IMR-90 (cell line): ENCODE measurements around the gene CKB. TPM values are rescaled to one million over a fixed set of nuclear protein-coding genes. Genes with fewer than 3 reads are reported as not detected.
"Not testable (repeated sequence)": the region's sequence is repeated elsewhere in the genome, so short reads cannot be mapped to it uniquely, and the experiment has no call there.

Source experiments
- ATAC-seq: fragments of 200-7000 bp; cut with Tn5 transposase; 2 replicates; pipeline ENCODE4 v1.9.1; 2020; ENCODE audit warnings: low read depth, mild to moderate bottlenecking, moderate library complexity
- BruUV-seq: library from RNA; stranded (reverse); fragments of 400-500 nt; replicated peaks from 2 replicates; lab custom pipeline; 2021; lab: Mats Ljungman, UMichigan
- CTCF ChIA-PET: fragments of 300-600 bp; formaldehyde crosslinking; extraction: SDS; loops from one replicate; lab custom pipeline; 2021; ENCODE audit warnings: antibody characterized with exemption; lab: Yijun Ruan, JAX
- POLR2A ChIA-PET: fragments of 300-600 bp; sonication (Branson Sonifier 250); formaldehyde crosslinking; loops from one replicate; lab custom pipeline; 2022; ENCODE audit warnings: antibody characterized with exemption; ENCODE audit not compliant: unreplicated experiment; lab: Charles Lee
- DNase-seq: peaks from one replicate; pipeline ENCODE4 v3.0.0; 2013
- H2AFZ ChIP-seq: replicated peaks from 2 replicates; pipeline ENCODE3; 2013; ENCODE audit warnings: low read length, mild to moderate bottlenecking; ENCODE audit not compliant: poor library complexity
- H2AK5ac ChIP-seq: 2 replicates; pipeline ENCODE4 v1.6.1; 2013; ENCODE audit warnings: low read depth, low read length, inconsistent platforms
- H2AK9ac ChIP-seq: replicated peaks from 2 replicates; pipeline ENCODE3; 2013; ENCODE audit warnings: mild to moderate bottlenecking, low read depth, low read length, moderate library complexity; ENCODE audit not compliant: poor library complexity
- H2BK120ac ChIP-seq: 2 replicates; pipeline ENCODE4 v1.6.1; 2013; ENCODE audit warnings: low read depth, low read length, inconsistent platforms
- H2BK15ac ChIP-seq: 3 replicates; pipeline ENCODE4 v1.6.1; 2013; ENCODE audit warnings: low read depth, low read length, inconsistent platforms
- H2BK20ac ChIP-seq: 2 replicates; pipeline ENCODE4 v1.6.1; 2013; ENCODE audit warnings: low read depth, mild to moderate bottlenecking, inconsistent platforms, low read length, moderate library complexity
- H2BK5ac ChIP-seq: 2 replicates; pipeline ENCODE4 v1.6.1; 2013; ENCODE audit warnings: mild to moderate bottlenecking, low read depth, low read length, inconsistent platforms; ENCODE audit not compliant: poor library complexity, severe bottlenecking
- H3K14ac ChIP-seq: replicated peaks from 2 replicates; pipeline ENCODE4 v1.6.1; 2013; ENCODE audit warnings: low read depth, low read length, inconsistent platforms
- H3K18ac ChIP-seq: 2 replicates; pipeline ENCODE4 v1.6.1; 2013; ENCODE audit warnings: low read depth, low read length, control low read depth
- H3K23ac ChIP-seq: 2 replicates; pipeline ENCODE4 v1.6.1; 2013; ENCODE audit warnings: low read depth, low read length, inconsistent platforms
- H3K27ac ChIP-seq: 2 replicates; pipeline ENCODE4 v1.5.1; 2013; ENCODE audit warnings: mild to moderate bottlenecking, control low read depth, low read length; ENCODE audit not compliant: insufficient read depth
- H3K27me3 ChIP-seq: 2 replicates; pipeline ENCODE4 v1.6.1; 2013; ENCODE audit warnings: low read length; ENCODE audit not compliant: control insufficient read depth, insufficient read depth
- H3K36me3 ChIP-seq: 2 replicates; pipeline ENCODE4 v1.6.1; 2013; ENCODE audit warnings: low read length, mixed read lengths; ENCODE audit not compliant: control insufficient read depth, insufficient read depth
- H3K4ac ChIP-seq: 2 replicates; pipeline ENCODE4 v1.6.1; 2013; ENCODE audit warnings: low read depth, low read length, inconsistent platforms
- H3K4me1 ChIP-seq: 2 replicates; pipeline ENCODE4 v1.6.1; 2013; ENCODE audit warnings: low read length, mixed read lengths; ENCODE audit not compliant: control insufficient read depth, insufficient read depth
- H3K4me2 ChIP-seq: 2 replicates; pipeline ENCODE4 v1.6.1; 2013; ENCODE audit warnings: low read depth, mild to moderate bottlenecking, control low read depth, low read length, moderate library complexity
- H3K4me3 ChIP-seq: 2 replicates; pipeline ENCODE4 v1.5.1; 2013; ENCODE audit warnings: low read depth, mild to moderate bottlenecking, control low read depth, low read length, moderate library complexity; ENCODE audit not compliant: insufficient read depth
- H3K56ac ChIP-seq: 2 replicates; pipeline ENCODE4 v1.6.1; 2013; ENCODE audit warnings: low read length, inconsistent platforms; ENCODE audit not compliant: insufficient read depth; ENCODE audit errors: extremely low read depth
- H3K79me1 ChIP-seq, 2 experiments: 2 replicates each; pipeline ENCODE4 v1.6.1; 2013; ENCODE audit warnings: low read length in 2 of 2, inconsistent platforms in 1 of 2, low read depth in 1 of 2
- H3K9ac ChIP-seq: 2 replicates; pipeline ENCODE4 v1.6.1; 2013; ENCODE audit warnings: low read depth, low read length, control low read depth
- H3K9me1 ChIP-seq: 2 replicates; pipeline ENCODE4 v1.6.1; 2013; ENCODE audit warnings: low read length, inconsistent platforms; ENCODE audit not compliant: insufficient read depth
- H3K9me3 ChIP-seq: 2 replicates; pipeline ENCODE4 v1.6.1; 2013; ENCODE audit warnings: low read length; ENCODE audit not compliant: control insufficient read depth, insufficient read depth
- H4K20me1 ChIP-seq: 2 replicates; pipeline ENCODE4 v1.6.1; 2013; ENCODE audit warnings: low read length, inconsistent platforms; ENCODE audit not compliant: insufficient read depth
- H4K5ac ChIP-seq: 2 replicates; pipeline ENCODE4 v1.6.1; 2013; ENCODE audit warnings: mild to moderate bottlenecking, low read depth, low read length, control low read depth
- H4K8ac ChIP-seq, 2 experiments: 2 replicates each; pipeline ENCODE4 v1.6.1; 2013; ENCODE audit warnings: low read depth in 2 of 2, low read length in 2 of 2, control low read depth in 1 of 2, inconsistent platforms in 1 of 2
- H4K91ac ChIP-seq: 2 replicates; pipeline ENCODE4 v1.6.1; 2013; ENCODE audit warnings: low read depth, low read length, inconsistent platforms; ENCODE audit not compliant: insufficient read depth
- BHLHE40 ChIP-seq: fragments of 150-350 bp; IDR thresholded peaks from 2 replicates; pipeline ENCODE4 v1.6.1; 2016; ENCODE audit warnings: mild to moderate bottlenecking, low read depth, low read length
- MXI1 ChIP-seq: IDR thresholded peaks from 2 replicates; pipeline ENCODE4 v1.6.1; 2012; ENCODE audit warnings: low read depth, mild to moderate bottlenecking, low read length, moderate library complexity, borderline replicate concordance
- RFX5 ChIP-seq: IDR thresholded peaks from 2 replicates; pipeline ENCODE4 v1.8.0; 2012; ENCODE audit warnings: low read depth, mild to moderate bottlenecking, low read length, moderate library complexity
- WGBS, 2 experiments: methylation state at CpG; one replicate each; pipeline versions ENCODE4 v1.1.5 to v1.1.7; 2013; ENCODE audit warnings: missing lambda C conversion rate in 2 of 2; ENCODE audit not compliant: insufficient read length in 1 of 2; ENCODE audit errors: extremely low coverage in 2 of 2; 5-methylcytosine and 5-hydroxymethylcytosine counted together
- dilution Hi-C: fragments of 300-500 bp; cut with HindIII; formaldehyde crosslinking; loops from one replicate; pipeline ENCODE4 v1.14.3; 2018; ENCODE audit warnings: low sequenced_read_pairs; ENCODE audit not compliant: unreplicated experiment
- in situ Hi-C: fragments of 300-500 bp; cut with MboI; formaldehyde crosslinking; loops from 3 replicates; pipeline ENCODE4 v1.14.3; 2019; ENCODE audit warnings: low sequenced_read_pairs, inconsistent platforms, mixed read lengths
- intact Hi-C: fragments of 100-400 bp; cut with micrococcal nuclease; formaldehyde crosslinking; loops from 2 replicates; pipeline ENCODE4 v1.10.0; 2022
- polyA plus RNA-seq, 3 experiments: library from polyadenylated mRNA; depleted of rRNA; stranded (reverse); fragments of >200 nt; gene quantifications; 2 replicates each; pipeline ENCODE4 v1.2.3, GENCODE V29; 2012; ENCODE audit warnings: low replicate concordance in 1 of 3
- total RNA-seq: library from RNA; depleted of rRNA; stranded (reverse); fragments of >200 nt; gene quantifications from 2 replicates; pipeline ENCODE4 v1.2.3, GENCODE V29; 2012

Gene CKB
- total and polyA plus RNA-seq, 2 of the 4 experiments (the other 2 are of a cell fraction): 17.7 to 82.6 TPM

DNA sequence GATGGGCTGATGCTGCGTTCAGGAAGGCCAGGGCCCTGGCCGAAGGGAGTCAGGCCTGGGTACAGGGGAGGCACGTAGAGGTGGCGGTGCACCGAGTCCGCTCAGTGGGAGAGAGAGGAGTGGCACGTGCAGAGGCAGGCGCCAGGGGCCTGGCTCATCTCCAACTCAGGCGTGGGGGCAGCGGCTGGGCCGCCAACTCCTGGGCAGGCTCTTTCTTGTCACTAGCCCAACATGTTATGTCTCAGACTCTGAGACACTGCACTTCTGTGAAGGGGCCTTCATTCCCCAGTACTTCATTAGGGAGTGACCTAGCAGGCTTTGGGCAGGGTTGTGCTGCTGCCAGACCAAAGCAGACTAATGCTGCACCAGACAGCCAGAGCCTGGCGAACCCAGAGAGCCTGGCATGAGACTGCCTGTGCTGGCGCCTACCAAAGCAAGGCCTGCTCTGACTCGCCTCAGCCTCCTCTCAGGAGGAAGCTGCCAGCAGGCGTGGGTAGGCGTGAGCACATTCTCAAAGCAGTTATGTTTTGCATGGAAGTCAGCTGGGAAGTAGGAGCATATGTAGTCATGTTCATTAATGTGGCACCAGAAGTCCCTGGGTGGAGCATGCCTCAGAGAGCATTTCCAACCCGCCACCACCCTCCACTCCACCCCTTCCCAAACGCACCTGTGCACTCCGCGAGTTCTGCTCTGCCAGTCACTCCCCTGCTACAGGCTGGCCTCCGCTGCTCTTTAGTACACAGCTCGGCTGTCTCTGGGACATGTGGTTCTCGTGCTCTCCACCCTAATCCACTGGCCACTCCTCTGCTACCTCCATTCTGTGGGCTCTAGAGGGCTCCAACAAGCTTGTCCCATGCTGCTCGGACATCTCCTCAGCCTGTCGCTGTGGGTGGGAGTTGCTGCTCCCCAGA is 9.7 kb downstream of the CKB start:
- Histone ChIP-seq H3K36me3 (peaks cover 27% of the 10 kb centered on the region), H3K23ac (no peak overlapping the region), H2BK120ac (no peak overlapping the region), H4K91ac (peak overlapping the region; percentile 21; the same call in 1 of the 2 replicates), H3K14ac (no peak overlapping the region), H3K4ac (peak overlapping the region; percentile 7; the same call in 1 of the 2 replicates), H4K20me1 (peaks cover 13% of the 10 kb centered on the region), H2AK9ac (peak overlapping the region; percentile 60), H3K27me3 (no peaks in the 10 kb centered on the region), H4K5ac (no peak overlapping the region), H3K9me1 (no peaks in the 10 kb centered on the region), H3K4me2 (no peak overlapping the region), H3K56ac (no peak overlapping the region), H2BK5ac (peak overlapping the region; percentile 7), H3K18ac (no peak overlapping the region), H2BK20ac (no peak overlapping the region), H2BK15ac (no peak overlapping the region), H3K79me1 (peaks cover 0 to 18% of the 10 kb centered on the region in 2 experiments; a peak in 2 of 4 replicates), H4K8ac (no peak overlapping the region), H3K27ac (peak overlapping the region; percentile 8), H2AFZ (peak overlapping the region; percentile 46), H2AK5ac (no peak overlapping the region; the same call in 1 of the 2 replicates), H3K9ac (no peak overlapping the region), H3K4me3 (no peak overlapping the region), H3K9me3 (no peaks in the 10 kb centered on the region), H3K4me1 (peaks cover 7% of the 10 kb centered on the region)
- DNase-seq (peak; percentile 80), ATAC-seq (peak; percentile 67)
- in situ Hi-C loops: no loop called here
- ChIA-PET POLR2A (no interaction called here), CTCF (no interaction called here)
- dilution Hi-C loops: no loop called here
- intact Hi-C loops: no loop called here
- TF ChIP-seq BHLHE40 (peak; percentile 92), MXI1 (peak; percentile 49; the same call in 1 of the 2 replicates), RFX5 (no peak)
- WGBS, 2 experiments: 62% methylated on average over 5 of the region's 25 CpGs; no CpG with 5 or more reads in 1 of the 2 experiments
- BruUV-seq: no TSS peak

DNA sequence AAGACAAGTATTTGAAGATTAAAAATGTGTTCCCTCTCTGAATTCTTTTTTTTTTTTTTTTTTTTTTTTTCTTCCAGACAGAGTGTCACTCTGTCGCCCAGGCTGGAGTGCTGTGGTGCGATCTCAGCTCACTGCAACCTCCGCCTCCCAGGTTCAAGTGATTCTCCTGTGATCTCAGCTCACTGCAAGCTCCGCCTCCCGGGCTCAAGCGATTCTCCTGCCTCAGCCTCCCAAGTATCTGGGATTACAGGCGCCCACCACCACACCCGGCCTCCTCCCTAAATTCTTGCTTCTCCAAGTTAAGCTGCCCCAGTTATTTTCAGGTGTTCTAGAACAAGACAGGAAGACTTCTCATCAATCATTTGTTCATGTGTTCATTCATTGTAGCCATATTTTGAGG is 10.4 kb downstream of the CKB start:
- H3K27ac ChIP-seq, ATAC-seq, H2BK15ac ChIP-seq, H3K18ac ChIP-seq, CTCF ChIA-PET, dilution Hi-C loops, H2AFZ ChIP-seq, H3K4me1 ChIP-seq, intact Hi-C loops, in situ Hi-C loops, H3K9me1 ChIP-seq, H3K4me3 ChIP-seq, H3K56ac ChIP-seq, H3K4ac ChIP-seq, H4K5ac ChIP-seq, H2AK9ac ChIP-seq, H3K9ac ChIP-seq, H4K8ac ChIP-seq, H3K4me2 ChIP-seq, H3K9me3 ChIP-seq, BruUV-seq, POLR2A ChIA-PET, H3K23ac ChIP-seq, H3K27me3 ChIP-seq, H2AK5ac ChIP-seq, DNase-seq, H2BK120ac ChIP-seq, H2BK20ac ChIP-seq, H3K14ac ChIP-seq: not testable (repeated sequence)
- 100% methylated on average over 2 of the region's 8 CpGs; no CpG with 5 or more reads in 1 of the 2 experiments for WGBS, 2 experiments
- Histone ChIP-seq H4K91ac (0 out of 2 replicates have a peak overlapping the region, but pooled peaks have one; percentile 21), H4K20me1 (peaks cover 13% of the 10 kb centered on the region), H3K79me1 (peaks cover 0 to 18% of the 10 kb centered on the region in 2 experiments; a peak in 3 of 4 replicates), H3K36me3 (peaks cover 30% of the 10 kb centered on the region), H2BK5ac (peak overlapping the region; percentile 7)
